IMR-90 (cell line): ENCODE measurements around the gene SLC30A9. TPM values are rescaled to one million over a fixed set of nuclear protein-coding genes. Genes with fewer than 3 reads are reported as not detected.

Experiments used
- ATAC-seq: fragments of 200-7000 bp; cut with Tn5 transposase; 2 replicates; pipeline ENCODE4 v1.9.1; 2020; ENCODE audit warnings: low read depth, mild to moderate bottlenecking, moderate library complexity
- BruUV-seq: library from RNA; stranded (reverse); fragments of 400-500 nt; replicated peaks from 2 replicates; lab custom pipeline; 2021; lab: Mats Ljungman, UMichigan
- CTCF ChIA-PET: fragments of 300-600 bp; formaldehyde crosslinking; extraction: SDS; loops from one replicate; lab custom pipeline; 2021; ENCODE audit warnings: antibody characterized with exemption; lab: Yijun Ruan, JAX
- POLR2A ChIA-PET: fragments of 300-600 bp; sonication (Branson Sonifier 250); formaldehyde crosslinking; loops from one replicate; lab custom pipeline; 2022; ENCODE audit warnings: antibody characterized with exemption; ENCODE audit not compliant: unreplicated experiment; lab: Charles Lee
- DNase-seq: peaks from one replicate; pipeline ENCODE4 v3.0.0; 2013
- H2AFZ ChIP-seq: replicated peaks from 2 replicates; pipeline ENCODE3; 2013; ENCODE audit warnings: low read length, mild to moderate bottlenecking; ENCODE audit not compliant: poor library complexity
- H2AK5ac ChIP-seq: 2 replicates; pipeline ENCODE4 v1.6.1; 2013; ENCODE audit warnings: low read depth, low read length, inconsistent platforms
- H2AK9ac ChIP-seq: replicated peaks from 2 replicates; pipeline ENCODE3; 2013; ENCODE audit warnings: mild to moderate bottlenecking, low read depth, low read length, moderate library complexity; ENCODE audit not compliant: poor library complexity
- H2BK120ac ChIP-seq: 2 replicates; pipeline ENCODE4 v1.6.1; 2013; ENCODE audit warnings: low read depth, low read length, inconsistent platforms
- H2BK15ac ChIP-seq: 3 replicates; pipeline ENCODE4 v1.6.1; 2013; ENCODE audit warnings: low read depth, low read length, inconsistent platforms
- H2BK20ac ChIP-seq: 2 replicates; pipeline ENCODE4 v1.6.1; 2013; ENCODE audit warnings: low read depth, mild to moderate bottlenecking, inconsistent platforms, low read length, moderate library complexity
- H2BK5ac ChIP-seq: 2 replicates; pipeline ENCODE4 v1.6.1; 2013; ENCODE audit warnings: mild to moderate bottlenecking, low read depth, low read length, inconsistent platforms; ENCODE audit not compliant: poor library complexity, severe bottlenecking
- H3K14ac ChIP-seq: replicated peaks from 2 replicates; pipeline ENCODE4 v1.6.1; 2013; ENCODE audit warnings: low read depth, low read length, inconsistent platforms
- H3K18ac ChIP-seq: 2 replicates; pipeline ENCODE4 v1.6.1; 2013; ENCODE audit warnings: low read depth, low read length, control low read depth
- H3K23ac ChIP-seq: 2 replicates; pipeline ENCODE4 v1.6.1; 2013; ENCODE audit warnings: low read depth, low read length, inconsistent platforms
- H3K27ac ChIP-seq: 2 replicates; pipeline ENCODE4 v1.5.1; 2013; ENCODE audit warnings: mild to moderate bottlenecking, control low read depth, low read length; ENCODE audit not compliant: insufficient read depth
- H3K27me3 ChIP-seq: 2 replicates; pipeline ENCODE4 v1.6.1; 2013; ENCODE audit warnings: low read length; ENCODE audit not compliant: control insufficient read depth, insufficient read depth
- H3K36me3 ChIP-seq: 2 replicates; pipeline ENCODE4 v1.6.1; 2013; ENCODE audit warnings: low read length, mixed read lengths; ENCODE audit not compliant: control insufficient read depth, insufficient read depth
- H3K4ac ChIP-seq: 2 replicates; pipeline ENCODE4 v1.6.1; 2013; ENCODE audit warnings: low read depth, low read length, inconsistent platforms
- H3K4me1 ChIP-seq: 2 replicates; pipeline ENCODE4 v1.6.1; 2013; ENCODE audit warnings: low read length, mixed read lengths; ENCODE audit not compliant: control insufficient read depth, insufficient read depth
- H3K4me2 ChIP-seq: 2 replicates; pipeline ENCODE4 v1.6.1; 2013; ENCODE audit warnings: low read depth, mild to moderate bottlenecking, control low read depth, low read length, moderate library complexity
- H3K4me3 ChIP-seq: 2 replicates; pipeline ENCODE4 v1.5.1; 2013; ENCODE audit warnings: low read depth, mild to moderate bottlenecking, control low read depth, low read length, moderate library complexity; ENCODE audit not compliant: insufficient read depth
- H3K56ac ChIP-seq: 2 replicates; pipeline ENCODE4 v1.6.1; 2013; ENCODE audit warnings: low read length, inconsistent platforms; ENCODE audit not compliant: insufficient read depth; ENCODE audit errors: extremely low read depth
- H3K79me1 ChIP-seq, 2 experiments: 2 replicates each; pipeline ENCODE4 v1.6.1; 2013; ENCODE audit warnings: low read length in 2 of 2, inconsistent platforms in 1 of 2, low read depth in 1 of 2
- H3K9ac ChIP-seq: 2 replicates; pipeline ENCODE4 v1.6.1; 2013; ENCODE audit warnings: low read depth, low read length, control low read depth
- H3K9me1 ChIP-seq: 2 replicates; pipeline ENCODE4 v1.6.1; 2013; ENCODE audit warnings: low read length, inconsistent platforms; ENCODE audit not compliant: insufficient read depth
- H3K9me3 ChIP-seq: 2 replicates; pipeline ENCODE4 v1.6.1; 2013; ENCODE audit warnings: low read length; ENCODE audit not compliant: control insufficient read depth, insufficient read depth
- H4K20me1 ChIP-seq: 2 replicates; pipeline ENCODE4 v1.6.1; 2013; ENCODE audit warnings: low read length, inconsistent platforms; ENCODE audit not compliant: insufficient read depth
- H4K5ac ChIP-seq: 2 replicates; pipeline ENCODE4 v1.6.1; 2013; ENCODE audit warnings: mild to moderate bottlenecking, low read depth, low read length, control low read depth
- H4K8ac ChIP-seq, 2 experiments: 2 replicates each; pipeline ENCODE4 v1.6.1; 2013; ENCODE audit warnings: low read depth in 2 of 2, low read length in 2 of 2, control low read depth in 1 of 2, inconsistent platforms in 1 of 2
- H4K91ac ChIP-seq: 2 replicates; pipeline ENCODE4 v1.6.1; 2013; ENCODE audit warnings: low read depth, low read length, inconsistent platforms; ENCODE audit not compliant: insufficient read depth
- CHD1 ChIP-seq: IDR thresholded peaks from 2 replicates; pipeline ENCODE4 v1.6.1; 2012; ENCODE audit warnings: low read depth, low read length, improper control_type of control experiment
- FOS ChIP-seq: fragments of 150-350 bp; IDR thresholded peaks from 2 replicates; pipeline ENCODE4 v1.6.1; 2016; ENCODE audit warnings: low read depth, low read length
- dilution Hi-C: fragments of 300-500 bp; cut with HindIII; formaldehyde crosslinking; loops from one replicate; pipeline ENCODE4 v1.14.3; 2018; ENCODE audit warnings: low sequenced_read_pairs; ENCODE audit not compliant: unreplicated experiment
- in situ Hi-C: fragments of 300-500 bp; cut with MboI; formaldehyde crosslinking; loops from 3 replicates; pipeline ENCODE4 v1.14.3; 2019; ENCODE audit warnings: low sequenced_read_pairs, inconsistent platforms, mixed read lengths
- intact Hi-C: fragments of 100-400 bp; cut with micrococcal nuclease; formaldehyde crosslinking; loops from 2 replicates; pipeline ENCODE4 v1.10.0; 2022
- polyA plus RNA-seq, 3 experiments: library from polyadenylated mRNA; depleted of rRNA; stranded (reverse); fragments of >200 nt; gene quantifications; 2 replicates each; pipeline ENCODE4 v1.2.3, GENCODE V29; 2012; ENCODE audit warnings: low replicate concordance in 1 of 3
- total RNA-seq: library from RNA; depleted of rRNA; stranded (reverse); fragments of >200 nt; gene quantifications from 2 replicates; pipeline ENCODE4 v1.2.3, GENCODE V29; 2012

Gene SLC30A9
- total and polyA plus RNA-seq, 2 of the 4 experiments (the other 2 are of a cell fraction): 32.0 to 72.6 TPM

DNA sequence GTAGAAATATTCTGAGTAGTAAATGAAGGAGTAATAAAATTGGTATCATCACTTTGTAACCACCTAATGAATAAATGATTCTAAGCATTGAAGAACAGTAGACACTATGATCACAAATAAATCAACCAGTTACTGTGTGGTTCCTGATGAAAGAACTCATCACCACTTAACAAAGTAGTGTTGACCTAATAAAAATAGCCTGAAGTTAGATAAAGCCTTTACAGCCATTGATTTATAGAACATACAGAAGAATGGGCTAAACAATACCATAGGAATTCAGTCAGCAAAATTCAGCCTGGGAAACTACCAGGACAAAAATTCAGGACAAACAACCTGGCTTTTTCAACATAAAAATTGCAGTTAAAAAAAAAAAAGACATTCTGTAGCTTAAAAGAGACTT lies 9.0 kb downstream of the SLC30A9 start:
- Histone ChIP-seq H3K56ac (no peak overlapping the region), H3K27me3 (no peaks in the 10 kb centered on the region), H3K4me2 (no peak overlapping the region), H2BK20ac (no peak overlapping the region), H2BK120ac (no peak overlapping the region), H3K18ac (no peak overlapping the region), H3K9me3 (no peaks in the 10 kb centered on the region), H3K14ac (no peak overlapping the region), H4K20me1 (peaks cover 3% of the 10 kb centered on the region), H2BK15ac (no peak overlapping the region), H3K36me3 (no peaks in the 10 kb centered on the region), H3K9ac (no peak overlapping the region), H2BK5ac (no peak overlapping the region), H2AK5ac (no peak overlapping the region), H3K23ac (no peak overlapping the region), H4K91ac (no peak overlapping the region), H4K5ac (no peak overlapping the region), H3K9me1 (0 out of 2 replicates have a peak, but pooled peaks cover 3% of the 10 kb centered on the region), H4K8ac (no peak overlapping the region), H2AFZ (no peak overlapping the region), H3K4me3 (no peak overlapping the region), H3K27ac (no peak overlapping the region), H3K4me1 (no peaks in the 10 kb centered on the region), H3K4ac (no peak overlapping the region), H3K79me1 (peaks cover 16 to 25% of the 10 kb centered on the region in 2 experiments), H2AK9ac (no peak overlapping the region)
- ChIA-PET POLR2A (no interaction called here), CTCF (interaction anchor here (0.6 to 0.7 kb wide), 2 partner anchors 9 to 19 kb away, joined by 3 to 4 read pairs; partner anchors contain the start of gene SLC30A9)
- dilution Hi-C loops (no loop called here), intact Hi-C loops (no loop called here), in situ Hi-C loops (no loop called here)
- DNase-seq (no peak), ATAC-seq (no peak)
- no TSS peak for BruUV-seq
- TF ChIP-seq FOS: no peak
- TF ChIP-seq CHD1: no peak
